H1 (cell line): ENCODE measurements around the gene TRAPPC2.

Experiments
- CHD2 ChIP-seq: IDR thresholded peaks from 2 replicates; pipeline ENCODE4 v1.6.1; 2012; ENCODE audit warnings: low read length, improper control_type of control experiment
- EP300 ChIP-seq, 2 experiments: IDR thresholded peaks; 1 replicate in 1 of 2; 2 replicates in 1 of 2; pipeline ENCODE4 v1.6.1; 2011 to 2012; ENCODE audit warnings: low read depth in 2 of 2, low read length in 2 of 2, mild to moderate bottlenecking in 2 of 2, borderline replicate concordance in 1 of 2, inconsistent platforms in 1 of 2, moderate library complexity in 1 of 2
- GABPA ChIP-seq: IDR thresholded peaks from 2 replicates; pipeline ENCODE4 v1.6.1; 2011; ENCODE audit warnings: mild to moderate bottlenecking, low read length, moderate library complexity, borderline replicate concordance; ENCODE audit not compliant: insufficient read depth
- JUND ChIP-seq: IDR thresholded peaks from 2 replicates; pipeline ENCODE4 v1.6.1; 2011; ENCODE audit warnings: mild to moderate bottlenecking, improper control_type of control experiment, low read length
- POLR2AphosphoS5 ChIP-seq: IDR thresholded peaks from 2 replicates; pipeline ENCODE4 v1.6.1; 2011; ENCODE audit warnings: low read depth, low read length
- RAD21 ChIP-seq, 2 experiments: IDR thresholded peaks in 1 of 2; conservative IDR thresholded peaks in 1 of 2; 2 replicates each; pipeline ENCODE4 v1.6.1; 2011; ENCODE audit warnings: low read depth in 2 of 2, low read length in 2 of 2, improper control_type of control experiment in 1 of 2, inconsistent platforms in 1 of 2, mild to moderate bottlenecking in 1 of 2, moderate library complexity in 1 of 2
- SIN3A ChIP-seq, 2 experiments: IDR thresholded peaks in 1 of 2; conservative IDR thresholded peaks in 1 of 2; 2 replicates each; pipeline ENCODE4 v1.6.1; 2011 to 2012; ENCODE audit warnings: low read length in 2 of 2, improper control_type of control experiment in 1 of 2, low read depth in 1 of 2, mild to moderate bottlenecking in 1 of 2
- SP2 ChIP-seq: IDR thresholded peaks from 2 replicates; pipeline ENCODE4 v1.6.1; 2012; ENCODE audit warnings: mild to moderate bottlenecking, low read length, inconsistent platforms
- ZNF274 ChIP-seq: IDR thresholded peaks from 2 replicates; pipeline ENCODE4 v1.7.0; 2012; ENCODE audit warnings: low read length, borderline replicate concordance; ENCODE audit errors: extremely low read depth
- TF ChIP-seq, protein P1 (sequence below), 3 experiments: IDR thresholded peaks; 1 replicate in 2 of 3; 2 replicates in 1 of 3; pipeline versions ENCODE4 v1.5.1 to v1.6.1; 2011; ENCODE audit warnings: low read length in 3 of 3, mild to moderate bottlenecking in 3 of 3, inconsistent platforms in 2 of 3, low read depth in 1 of 3, moderate library complexity in 1 of 3; ENCODE audit not compliant: insufficient read depth in 1 of 3; ENCODE audit errors: control extremely low read depth in 1 of 3

DNA sequence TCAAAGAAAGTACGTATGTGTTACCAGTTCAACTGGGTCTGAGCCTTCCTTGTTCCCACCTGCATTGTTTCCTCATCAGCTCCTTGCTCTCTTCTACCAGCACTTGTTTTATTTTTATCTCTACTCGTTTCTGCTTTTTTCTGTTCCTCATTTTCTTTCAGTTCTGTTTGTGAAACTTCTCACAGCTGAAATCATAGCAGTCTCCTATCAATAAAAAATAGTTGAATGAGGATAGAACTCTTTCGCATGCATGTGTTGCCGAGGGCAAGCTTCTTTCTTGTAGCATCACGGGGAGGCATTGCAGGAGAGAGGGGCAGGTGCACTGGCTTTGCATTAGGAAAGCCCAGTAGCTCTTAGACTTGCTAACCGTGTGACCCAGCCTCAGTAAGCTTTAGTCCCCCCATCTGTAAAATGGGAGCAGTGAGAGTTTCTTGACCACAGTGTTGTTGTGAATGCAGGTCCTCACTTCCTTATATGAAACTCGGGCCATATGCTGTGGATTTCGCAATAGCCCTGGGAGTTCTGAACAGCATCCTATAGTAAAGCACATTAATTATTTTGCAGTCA, 24.8 kb upstream of the TRAPPC2 start:
- TF ChIP-seq, protein P1, sequence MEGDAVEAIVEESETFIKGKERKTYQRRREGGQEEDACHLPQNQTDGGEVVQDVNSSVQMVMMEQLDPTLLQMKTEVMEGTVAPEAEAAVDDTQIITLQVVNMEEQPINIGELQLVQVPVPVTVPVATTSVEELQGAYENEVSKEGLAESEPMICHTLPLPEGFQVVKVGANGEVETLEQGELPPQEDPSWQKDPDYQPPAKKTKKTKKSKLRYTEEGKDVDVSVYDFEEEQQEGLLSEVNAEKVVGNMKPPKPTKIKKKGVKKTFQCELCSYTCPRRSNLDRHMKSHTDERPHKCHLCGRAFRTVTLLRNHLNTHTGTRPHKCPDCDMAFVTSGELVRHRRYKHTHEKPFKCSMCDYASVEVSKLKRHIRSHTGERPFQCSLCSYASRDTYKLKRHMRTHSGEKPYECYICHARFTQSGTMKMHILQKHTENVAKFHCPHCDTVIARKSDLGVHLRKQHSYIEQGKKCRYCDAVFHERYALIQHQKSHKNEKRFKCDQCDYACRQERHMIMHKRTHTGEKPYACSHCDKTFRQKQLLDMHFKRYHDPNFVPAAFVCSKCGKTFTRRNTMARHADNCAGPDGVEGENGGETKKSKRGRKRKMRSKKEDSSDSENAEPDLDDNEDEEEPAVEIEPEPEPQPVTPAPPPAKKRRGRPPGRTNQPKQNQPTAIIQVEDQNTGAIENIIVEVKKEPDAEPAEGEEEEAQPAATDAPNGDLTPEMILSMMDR (IDR thresholded peaks at IDR 0.05; ENCODE audit: control extremely low read depth in 1 of 3, insufficient read depth in 1 of 3, low read depth in 1 of 3, low read length in 3 of 3): no peak
- TF ChIP-seq GABPA (no peak), SP2 (no peak), POLR2AphosphoS5 (no peak), JUND (no peak), CHD2 (no peak), SIN3A (conservative IDR thresholded peaks at IDR 0.05 in 1 of 2, IDR thresholded peaks at IDR 0.05 in 1 of 2; ENCODE audit: low read depth in 1 of 2, low read length in 2 of 2) (no peak), RAD21 (IDR thresholded peaks at IDR 0.05 in 1 of 2, conservative IDR thresholded peaks at IDR 0.05 in 1 of 2; ENCODE audit: low read depth in 2 of 2, low read length in 2 of 2) (no peak), EP300 (IDR thresholded peaks at IDR 0.05; ENCODE audit: borderline replicate concordance in 1 of 2, low read depth in 2 of 2, low read length in 2 of 2) (no peak), ZNF274 (no peak)
